Natural killer cell (primary cell): ENCODE measurements around the gene SNN. TPM values are rescaled to one million over a fixed set of nuclear protein-coding genes. Genes with fewer than 3 reads are reported as not detected.

Experiments
- ATAC-seq, 3 donors: fragments of 150-1000 bp in 2 of 3; fragments of 200-7000 bp in 1 of 3; cut with Tn5 transposase; 1 replicate in 1 of 3; 2 replicates in 2 of 3; pipeline ENCODE4 v1.10.0; 2021; ENCODE audit warnings: mild to moderate bottlenecking in 2 of 3, moderate library complexity in 2 of 3
- DNase-seq, 2 donors: peaks; one replicate each; pipeline versions ENCODE4 v3.0.0 to v3.0.0-alpha.2; 2013 to 2021; ENCODE audit warnings: mixed read lengths in 1 of 2
- H3K27ac ChIP-seq: one replicate; pipeline ENCODE4 v1.5.1; 2013; ENCODE audit warnings: mild to moderate bottlenecking, low read length
- H3K27me3 ChIP-seq: one replicate; pipeline ENCODE4 v1.6.1; 2013; ENCODE audit warnings: low read length; ENCODE audit not compliant: control insufficient read depth, insufficient read depth
- H3K36me3 ChIP-seq: one replicate; pipeline ENCODE4 v1.6.1; 2013; ENCODE audit warnings: low read length; ENCODE audit not compliant: control insufficient read depth, insufficient read depth
- H3K4me1 ChIP-seq: one replicate; pipeline ENCODE4 v1.6.1; 2013; ENCODE audit warnings: low read length; ENCODE audit not compliant: control insufficient read depth, insufficient read depth
- H3K4me3 ChIP-seq: one replicate; pipeline ENCODE4 v1.5.1; 2013; ENCODE audit warnings: low read length
- H3K9me3 ChIP-seq: one replicate; pipeline ENCODE4 v1.6.1; 2013; ENCODE audit warnings: low read length; ENCODE audit not compliant: control insufficient read depth, insufficient read depth
- H3K27ac Mint-ChIP-seq, 2 donors: one replicate each; pipeline ENCODE4 v1.8.0; 2022; ENCODE audit warnings: mild to moderate bottlenecking in 2 of 2, mixed read lengths in 2 of 2, moderate library complexity in 1 of 2
- H3K27me3 Mint-ChIP-seq, 2 donors: one replicate each; pipeline ENCODE4 v1.8.0; 2022; ENCODE audit warnings: low read depth in 2 of 2, mixed read lengths in 2 of 2
- H3K36me3 Mint-ChIP-seq: one replicate; pipeline ENCODE4 v1.8.0; 2022; ENCODE audit warnings: mixed read lengths
- H3K4me1 Mint-ChIP-seq, 2 donors: one replicate each; pipeline ENCODE4 v1.8.0; 2022; ENCODE audit warnings: mixed read lengths in 2 of 2
- H3K4me3 Mint-ChIP-seq: one replicate; pipeline ENCODE4 v1.8.0; 2022; ENCODE audit warnings: mild to moderate bottlenecking, moderate library complexity, mixed read lengths
- H3K9me3 Mint-ChIP-seq, 2 donors: one replicate each; pipeline ENCODE4 v1.8.0; 2022; ENCODE audit warnings: mixed read lengths in 2 of 2
- CTCF ChIP-seq: fragments of 200-600 bp; IDR thresholded peaks from one replicate; pipeline ENCODE4 v1.8.0; 2022; ENCODE audit warnings: antibody characterized with exemption
- WGBS: methylation state at CpG from one replicate; pipeline ENCODE4 v1.1.7; 2013; ENCODE audit warnings: missing lambda C conversion rate; ENCODE audit not compliant: insufficient coverage; 5-methylcytosine and 5-hydroxymethylcytosine counted together
- intact Hi-C: fragments of 100-400 bp; cut with micrococcal nuclease; formaldehyde crosslinking; loops from one replicate; pipeline ENCODE4 v1.14.2; 2022
- total RNA-seq, 4 donors: library from RNA; stranded (reverse); fragments of 120-200 nt in 1 of 4; gene quantifications; one replicate each; pipeline versions ENCODE4 v1.2.3 to v1.2.4, GENCODE V29; 2013 to 2022

The SNN gene
- total RNA-seq, 3 donors from 2014 or later (not counting 1 experiment from before 2014, with no cell fraction given) = 5.3 to 20.0 (median 12.5) TPM

- intact Hi-C loops = no loop called here
Measured at GRCh38 chr16:11671271-11671670, 3.0 kb downstream of the SNN start.

GRCh38 chr16:11671676-11672075, 3.4 kb downstream of the SNN start:
- Mint-ChIP-seq H3K27ac (peak overlapping the region in 1 of 2 donors; percentile 14), H3K4me3 (peak overlapping the region; percentile 21), H3K36me3 (no peaks in the 10 kb centered on the region), H3K27me3 (no peaks in the 10 kb centered on the region), H3K9me3 (no peaks in the 10 kb centered on the region), H3K4me1 (peaks cover 0 to 25% of the 10 kb centered on the region in 2 donors)
- Histone ChIP-seq H3K27ac (no peak overlapping the region), H3K36me3 (peaks cover 7% of the 10 kb centered on the region), H3K4me3 (no peak overlapping the region), H3K27me3 (peaks cover 6% of the 10 kb centered on the region), H3K4me1 (peaks cover 57% of the 10 kb centered on the region), H3K9me3 (no peaks in the 10 kb centered on the region)
- no peak for DNase-seq
- intact Hi-C loops = no loop called here
- WGBS = 92% methylated on average over 8 of the region's 8 CpGs
- ATAC-seq = no peak
- no peak for TF ChIP-seq CTCF

More at GRCh38 chr16:11671271-11671670, 3.0 kb downstream of the SNN start:
- no peaks in the 10 kb centered on the region for H3K36me3 Mint-ChIP-seq
- H3K4me1 Mint-ChIP-seq = peaks cover 2 to 28% of the 10 kb centered on the region in 2 donors
- peak overlapping the region; percentile 21 for H3K4me3 Mint-ChIP-seq
- peaks cover 55% of the 10 kb centered on the region for H3K4me1 ChIP-seq
- ATAC-seq = no peak
- H3K9me3 Mint-ChIP-seq = no peaks in the 10 kb centered on the region
- TF ChIP-seq CTCF = no peak
- H3K36me3 ChIP-seq = peaks cover 4% of the 10 kb centered on the region
- H3K27me3 Mint-ChIP-seq = peaks cover 0 to 2% of the 10 kb centered on the region in 2 donors
- H3K27ac ChIP-seq = no peak overlapping the region
- no peak overlapping the region for H3K27ac Mint-ChIP-seq
- peaks cover 6% of the 10 kb centered on the region for H3K27me3 ChIP-seq
- no peaks in the 10 kb centered on the region for H3K9me3 ChIP-seq
- DNase-seq = no peak
- H3K4me3 ChIP-seq = no peak overlapping the region
- WGBS = 98% methylated on average over 2 of the region's 2 CpGs

GRCh38 chr16:11672206-11673090, 4.2 kb downstream of the SNN start:
- Histone ChIP-seq H3K9me3 (no peaks in the 10 kb centered on the region), H3K4me3 (no peak overlapping the region), H3K36me3 (peaks cover 10% of the 10 kb centered on the region), H3K27me3 (peaks cover 6% of the 10 kb centered on the region), H3K4me1 (peaks cover 64% of the 10 kb centered on the region), H3K27ac (peak overlapping the region; percentile 6)
- 77% methylated on average over 24 of the region's 25 CpGs for WGBS
- Mint-ChIP-seq H3K4me1 (peaks cover 0 to 29% of the 10 kb centered on the region in 2 donors), H3K4me3 (no peak overlapping the region), H3K36me3 (no peaks in the 10 kb centered on the region), H3K27me3 (no peaks in the 10 kb centered on the region), H3K9me3 (no peaks in the 10 kb centered on the region), H3K27ac (peak overlapping the region in 1 of 2 donors; percentile 14)
- ATAC-seq = no peak
- intact Hi-C loops = no loop called here
- no peak for TF ChIP-seq CTCF
- peak in 1 of 2 donors; percentile 65 for DNase-seq
